Esophagus muscularis mucosa (tissue), 3 donors: ENCODE data around the gene ZNF521.

ENCODE experiments used
- CTCF ChIP-seq, 3 experiments: fragments of 200-600 bp in 2 of 3; fragments of 450-650 bp in 1 of 3; sonication (generic) in 2 of 3; IDR thresholded peaks; one replicate each; pipeline ENCODE4 v1.5.1; 2017 to 2019; ENCODE audit warnings: antibody characterized with exemption in 3 of 3, mild to moderate bottlenecking in 2 of 3, moderate library complexity in 1 of 3
- POLR2A ChIP-seq: fragments of 450-650 bp; IDR thresholded peaks from one replicate; pipeline ENCODE4 v1.6.1; 2017; ENCODE audit warnings: antibody characterized with exemption, moderate library complexity, mild to moderate bottlenecking, low read depth
- POLR2AphosphoS5 ChIP-seq, 2 donors: sonication (generic); formaldehyde crosslinking; IDR thresholded peaks; one replicate each; pipeline ENCODE4 v1.6.1; 2017; ENCODE audit warnings: antibody characterized with exemption in 2 of 2

DNA sequence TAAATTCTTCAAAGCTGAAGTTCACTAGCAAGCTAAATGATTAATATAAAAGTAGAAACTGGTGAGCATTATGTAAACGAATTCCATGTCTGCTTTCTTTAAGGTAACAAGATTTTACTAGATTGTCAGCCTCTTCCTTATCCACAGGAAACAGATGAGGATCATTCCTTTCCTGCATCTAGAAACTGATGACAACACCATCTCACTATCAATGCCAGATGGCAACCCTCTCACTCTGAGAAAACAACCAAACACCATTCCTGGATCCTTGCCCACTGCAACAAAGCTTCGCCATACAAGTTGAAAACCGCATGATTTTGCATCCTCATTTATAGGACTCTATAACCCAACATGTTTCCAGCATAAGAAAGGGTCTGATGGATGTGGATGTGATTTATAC is 122.9 kb downstream of the ZNF521 start:
- TF ChIP-seq POLR2A (no peak), CTCF (IDR thresholded peaks at IDR 0.05) (no peak), POLR2AphosphoS5 (IDR thresholded peaks at IDR 0.05) (peak; percentile 26 to 70)
